Measurements from ENCODE around the gene FNDC8. TPM values are rescaled to one million over a fixed set of nuclear protein-coding genes. Genes with fewer than 3 reads are reported as not detected.
"Not testable (repeated sequence)": the region's sequence is repeated elsewhere in the genome, so short reads cannot be mapped to it uniquely, and the experiment has no call there.

FNDC8 gene
- total RNA-seq, 1 donor, result not detected

- DNase-seq (ENCODE audit: low read depth), result no peak
- H3K4me3 ChIP-seq (ENCODE audit: low read depth, low read length), result no peak overlapping the region
- TF ChIP-seq CTCF (IDR thresholded peaks at IDR 0.05; ENCODE audit: insufficient read depth, low read length), result no peak
Observed at GRCh38 chr17:35167046-35167445, 45.6 kb downstream of the FNDC8 start.

GRCh38 chr17:35167666-35168065 is 46.3 kb downstream of the FNDC8 start:
- H3K4me3 ChIP-seq (ENCODE audit: low read depth, low read length), result no peak overlapping the region
- TF ChIP-seq CTCF (IDR thresholded peaks at IDR 0.05; ENCODE audit: insufficient read depth, low read length), result no peak
- no peak for DNase-seq (ENCODE audit: low read depth)

- no peak for TF ChIP-seq CTCF (IDR thresholded peaks at IDR 0.05; ENCODE audit: insufficient read depth, low read length)
- DNase-seq (ENCODE audit: low read depth), result no peak
Observed at GRCh38 chr17:35169835-35170363, 48.5 kb downstream of the FNDC8 start.

GRCh38 chr17:35170968-35171771 is 49.8 kb downstream of the FNDC8 start:
- peak; percentile 60 for DNase-seq (ENCODE audit: low read depth)
- peak; percentile 25 for TF ChIP-seq CTCF (IDR thresholded peaks at IDR 0.05; ENCODE audit: insufficient read depth, low read length)
- no peak overlapping the region for H3K4me3 ChIP-seq (ENCODE audit: low read depth, low read length)

More at GRCh38 chr17:35169835-35170363, 48.5 kb downstream of the FNDC8 start:
- H3K4me3 ChIP-seq (ENCODE audit: low read depth, low read length), result no peak overlapping the region

- no peak for TF ChIP-seq CTCF (IDR thresholded peaks at IDR 0.05; ENCODE audit: insufficient read depth, low read length)
- no peak overlapping the region for H3K4me3 ChIP-seq (ENCODE audit: low read depth, low read length)
- peak; percentile 41 for DNase-seq (ENCODE audit: low read depth)
Observed at GRCh38 chr17:35171834-35172233, 50.4 kb downstream of the FNDC8 start.

- DNase-seq (ENCODE audit: low read depth); H3K4me3 ChIP-seq (ENCODE audit: low read depth, low read length): not testable (repeated sequence)
Observed at GRCh38 chr17:35172321-35172720, 50.9 kb downstream of the FNDC8 start.

GRCh38 chr17:35174835-35175334 is 53.5 kb downstream of the FNDC8 start:
- DNase-seq (ENCODE audit: low read depth), result no peak
- TF ChIP-seq CTCF (IDR thresholded peaks at IDR 0.05; ENCODE audit: insufficient read depth, low read length), result no peak
- H3K4me3 ChIP-seq (ENCODE audit: low read depth, low read length), result no peak overlapping the region

All from fibroblast of the aortic adventitia (primary cell).